ENCODE results near the gene ABO.
"Not testable (repeated sequence)": the region's sequence is repeated elsewhere in the genome, so short reads cannot be mapped to it uniquely, and the experiment has no call there.

ABO gene

DNA sequence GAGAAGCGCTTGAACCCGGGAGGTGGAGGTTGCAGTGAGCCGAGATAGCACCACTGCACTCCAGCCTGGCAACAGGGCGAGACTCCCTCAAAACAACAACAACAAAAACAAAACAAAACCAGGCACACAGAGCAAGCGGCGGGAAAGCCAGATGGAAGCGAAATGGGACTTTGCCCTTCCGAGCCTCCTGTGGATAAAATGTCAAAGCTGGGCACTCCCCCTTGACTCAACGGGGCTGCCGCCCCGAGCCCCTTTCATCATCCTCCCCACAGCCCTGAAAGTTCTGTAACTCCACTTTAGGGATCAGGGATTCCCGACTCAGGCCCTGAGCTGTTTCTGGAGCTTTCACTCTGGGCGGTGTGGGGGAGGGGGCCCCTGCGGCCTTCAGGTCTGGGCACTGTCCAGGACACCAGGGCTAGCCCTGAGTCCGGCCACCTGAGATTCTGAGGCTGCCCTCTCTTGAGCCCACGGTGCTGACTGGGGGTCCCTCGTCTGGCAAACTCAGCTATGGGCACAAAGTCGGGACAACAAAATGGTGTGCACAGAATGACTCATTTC lies 35.4 kb downstream of the ABO start:
- no peak for DNase-seq

DNA sequence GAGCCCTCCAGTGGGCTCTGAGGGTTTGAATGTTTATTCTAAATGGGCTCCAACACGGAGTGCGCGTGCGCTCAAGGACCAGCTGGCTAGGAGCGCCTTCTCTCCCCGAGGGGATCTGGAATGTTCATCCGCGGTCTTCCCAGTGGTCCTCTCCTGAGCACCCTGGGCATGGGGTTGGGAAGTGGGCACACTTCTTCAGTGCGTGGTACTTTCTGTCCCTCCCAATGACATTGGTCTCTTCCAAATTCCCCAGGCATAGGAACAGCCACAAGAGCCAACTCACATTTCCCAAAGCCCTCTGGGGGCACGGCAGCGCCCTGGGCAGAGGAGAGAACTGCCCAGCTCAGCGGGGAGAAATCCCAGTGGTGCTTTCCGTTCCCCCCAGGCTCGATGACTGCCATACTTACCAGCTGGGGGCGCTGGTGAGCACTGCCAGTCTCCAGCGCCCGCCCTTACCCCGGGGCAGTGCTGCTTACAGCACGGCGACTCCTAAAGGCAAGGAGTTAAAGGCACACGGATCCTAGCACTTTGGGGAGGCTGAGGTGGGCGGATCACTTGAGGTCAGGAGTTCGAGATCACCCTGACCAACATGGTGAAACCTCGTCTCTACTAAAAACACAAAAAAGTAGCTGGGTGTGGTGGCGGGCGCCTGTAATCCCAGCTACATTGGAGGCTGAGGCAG lies 36.0 kb downstream of the ABO start:
- DNase-seq, result no peak

- DNase-seq, result no peak
These were observed 36.6 kb downstream of the ABO start for GRCh38 chr9:133238272-133238850.

DNA sequence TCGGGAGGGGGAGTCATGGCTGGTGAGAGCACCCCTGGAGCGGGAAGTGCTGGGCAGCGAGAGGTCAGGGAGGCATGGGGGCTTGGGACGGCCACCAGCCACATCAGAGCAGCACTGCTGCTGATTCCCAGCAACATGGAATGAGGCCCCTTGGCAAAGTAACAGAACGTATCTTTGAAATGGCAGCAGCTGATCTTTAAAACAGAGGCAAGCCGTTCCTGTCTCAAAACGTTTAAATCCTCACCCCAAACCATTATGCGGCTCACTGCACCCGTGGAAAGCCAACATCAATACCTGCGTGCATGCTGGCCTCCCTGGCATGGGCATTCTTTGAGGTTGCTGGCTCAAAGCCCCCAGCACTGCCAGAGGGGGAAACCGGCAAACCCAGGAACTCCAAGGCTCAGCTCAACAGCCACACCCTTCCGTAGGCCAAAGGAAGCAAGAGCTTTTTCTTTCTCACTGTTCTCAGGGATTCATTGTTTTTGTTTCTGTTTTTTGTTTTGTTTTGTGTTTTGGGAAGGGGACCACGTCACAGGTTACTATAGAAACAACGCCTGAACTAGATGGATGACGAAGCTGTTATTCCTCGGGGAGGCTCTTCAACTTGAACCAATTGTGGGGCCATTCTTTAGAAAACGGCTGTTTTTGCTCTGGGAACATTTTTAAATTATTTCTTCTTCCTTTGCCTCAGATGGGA lies 37.8 kb downstream of the ABO start:
- no peak for DNase-seq

GRCh38 chr9:133236291-133237034 lies 38.5 kb downstream of the ABO start:
- DNase-seq, result not testable (repeated sequence)

GRCh38 chr9:133235549-133236222 lies 39.3 kb downstream of the ABO start:
- no peak for DNase-seq

GRCh38 chr9:133234577-133235322 lies 40.3 kb downstream of the ABO start:
- DNase-seq, result no peak

GRCh38 chr9:133233681-133234432 lies 41.1 kb downstream of the ABO start:
- no peak for DNase-seq

DNA sequence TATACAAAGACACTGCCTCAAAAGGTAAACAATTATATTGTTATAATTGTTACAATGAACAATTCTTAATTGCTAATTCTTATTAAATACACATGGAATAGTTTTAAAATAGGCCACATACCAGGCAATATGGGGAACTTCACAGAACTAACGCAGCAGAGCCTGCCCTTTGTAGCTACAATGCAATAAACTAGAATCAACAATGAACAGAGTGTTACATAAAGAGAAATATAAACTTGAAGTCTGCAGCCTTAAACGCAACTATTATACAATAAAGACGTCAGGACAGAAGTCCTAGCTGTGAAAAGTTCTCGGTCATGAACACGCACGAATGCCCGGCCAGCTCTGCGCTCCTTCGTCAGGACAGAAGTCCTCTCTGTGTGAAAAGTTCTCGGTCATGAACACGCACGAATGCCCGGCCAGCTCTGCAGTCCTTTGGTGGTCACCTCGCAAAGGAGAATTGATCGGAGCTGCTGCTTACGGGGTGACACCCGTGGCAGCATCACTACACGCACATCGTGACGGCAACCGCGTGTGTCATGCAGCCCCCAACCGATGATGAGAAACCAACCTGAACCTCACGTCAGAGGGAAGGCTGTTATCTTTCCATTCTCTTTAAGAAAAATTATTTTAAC lies 43.0 kb downstream of the ABO start:
- DNase-seq, result not testable (repeated sequence)

- DNase-seq, result not testable (repeated sequence)
These were observed 44.5 kb downstream of the ABO start for GRCh38 chr9:133230514-133230913.

- no peak for DNase-seq
These were observed 44.9 kb downstream of the ABO start for GRCh38 chr9:133230093-133230492.

- not testable (repeated sequence) for DNase-seq
These were observed 46.4 kb downstream of the ABO start for GRCh38 chr9:133228474-133229193.

DNA sequence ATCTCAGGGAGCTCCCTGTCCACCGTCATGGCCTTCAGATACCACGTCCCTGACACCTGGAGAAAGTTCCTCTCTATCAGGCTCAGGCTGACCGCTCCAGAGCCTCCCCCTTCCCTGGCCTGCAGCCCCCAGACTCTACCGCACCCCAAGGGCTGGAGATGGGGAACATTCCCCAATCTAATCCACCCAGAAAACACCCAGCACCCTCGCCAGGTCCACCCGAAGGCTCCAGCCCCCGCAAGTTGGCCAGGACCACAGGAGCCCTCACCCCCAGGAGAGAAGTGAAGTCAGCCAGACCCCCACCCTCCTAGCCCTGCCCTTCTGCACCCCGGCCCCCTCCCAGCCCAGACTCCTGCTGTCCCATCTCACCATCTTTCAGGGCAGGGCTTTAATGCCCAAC lies 47.0 kb downstream of the ABO start:
- not testable (repeated sequence) for DNase-seq

GRCh38 chr9:133227242-133227860 lies 47.6 kb downstream of the ABO start:
- DNase-seq, result no peak

GRCh38 chr9:133226219-133227171 lies 48.5 kb downstream of the ABO start:
- no peak for DNase-seq

- no peak for DNase-seq
These were observed 49.6 kb downstream of the ABO start for GRCh38 chr9:133225171-133226011.

DNA sequence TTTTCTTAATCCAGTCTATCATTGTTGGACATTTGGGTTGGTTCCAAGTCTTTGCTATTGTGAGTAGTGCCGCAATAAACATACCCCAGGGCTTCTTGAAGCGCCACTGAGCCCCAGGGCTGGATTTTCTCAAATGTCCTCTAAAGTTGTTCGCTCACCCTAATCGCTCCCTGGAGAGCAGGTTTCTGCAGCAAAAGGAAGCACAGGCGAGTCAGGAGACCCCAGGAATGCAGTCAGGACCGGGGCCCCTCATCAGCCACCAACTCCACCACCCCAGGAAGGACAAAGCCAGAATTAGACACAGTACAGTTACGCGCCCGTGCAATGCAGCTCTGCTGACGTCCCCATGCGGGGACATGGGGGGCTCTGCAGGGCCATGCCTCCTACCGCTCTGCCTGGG lies 50.2 kb downstream of the ABO start:
- DNase-seq, result no peak
